NT2/D1 (cell line): ENCODE measurements around the gene FPGS.

Experiments used
- DNase-seq: peaks from one replicate; pipeline ENCODE4 v3.0.0-alpha.2; 2011; ENCODE audit warnings: low read depth, low spot score
- H3K27me3 ChIP-seq: 2 replicates; pipeline ENCODE4 v1.6.0; 2011; ENCODE audit warnings: mild to moderate bottlenecking; ENCODE audit not compliant: insufficient read length, insufficient read depth
- H3K36me3 ChIP-seq: 2 replicates; pipeline ENCODE4 v1.6.1; 2011; ENCODE audit warnings: mild to moderate bottlenecking, low read length, mixed read lengths; ENCODE audit not compliant: insufficient read depth, insufficient read length
- H3K4me1 ChIP-seq: 2 replicates; pipeline ENCODE4 v1.5.1; 2011; ENCODE audit not compliant: insufficient read depth, insufficient read length
- H3K4me3 ChIP-seq: 2 replicates; pipeline ENCODE4 v1.5.1; 2011; ENCODE audit warnings: low read depth; ENCODE audit not compliant: insufficient read length
- H3K9ac ChIP-seq: 2 replicates; pipeline ENCODE4 v1.6.0; 2011; ENCODE audit warnings: low read depth; ENCODE audit not compliant: insufficient read length
- H3K9me3 ChIP-seq: 2 replicates; pipeline ENCODE4 v1.5.1; 2011; ENCODE audit warnings: mild to moderate bottlenecking, low read length; ENCODE audit not compliant: insufficient read depth
- SUZ12 ChIP-seq: IDR thresholded peaks from 2 replicates; pipeline ENCODE4 v1.6.1; 2011; ENCODE audit not compliant: insufficient read length, insufficient read depth; ENCODE audit errors: extremely low read depth
- YY1 ChIP-seq: IDR thresholded peaks from 2 replicates; pipeline ENCODE4 v1.6.1; 2011; ENCODE audit not compliant: insufficient read length, insufficient read depth
- ZNF274 ChIP-seq: IDR thresholded peaks from 2 replicates; pipeline ENCODE4 v1.6.1; 2011; ENCODE audit warnings: mild to moderate bottlenecking, low read depth, low read length

The FPGS gene, protein sequence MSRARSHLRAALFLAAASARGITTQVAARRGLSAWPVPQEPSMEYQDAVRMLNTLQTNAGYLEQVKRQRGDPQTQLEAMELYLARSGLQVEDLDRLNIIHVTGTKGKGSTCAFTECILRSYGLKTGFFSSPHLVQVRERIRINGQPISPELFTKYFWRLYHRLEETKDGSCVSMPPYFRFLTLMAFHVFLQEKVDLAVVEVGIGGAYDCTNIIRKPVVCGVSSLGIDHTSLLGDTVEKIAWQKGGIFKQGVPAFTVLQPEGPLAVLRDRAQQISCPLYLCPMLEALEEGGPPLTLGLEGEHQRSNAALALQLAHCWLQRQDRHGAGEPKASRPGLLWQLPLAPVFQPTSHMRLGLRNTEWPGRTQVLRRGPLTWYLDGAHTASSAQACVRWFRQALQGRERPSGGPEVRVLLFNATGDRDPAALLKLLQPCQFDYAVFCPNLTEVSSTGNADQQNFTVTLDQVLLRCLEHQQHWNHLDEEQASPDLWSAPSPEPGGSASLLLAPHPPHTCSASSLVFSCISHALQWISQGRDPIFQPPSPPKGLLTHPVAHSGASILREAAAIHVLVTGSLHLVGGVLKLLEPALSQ

DNA sequence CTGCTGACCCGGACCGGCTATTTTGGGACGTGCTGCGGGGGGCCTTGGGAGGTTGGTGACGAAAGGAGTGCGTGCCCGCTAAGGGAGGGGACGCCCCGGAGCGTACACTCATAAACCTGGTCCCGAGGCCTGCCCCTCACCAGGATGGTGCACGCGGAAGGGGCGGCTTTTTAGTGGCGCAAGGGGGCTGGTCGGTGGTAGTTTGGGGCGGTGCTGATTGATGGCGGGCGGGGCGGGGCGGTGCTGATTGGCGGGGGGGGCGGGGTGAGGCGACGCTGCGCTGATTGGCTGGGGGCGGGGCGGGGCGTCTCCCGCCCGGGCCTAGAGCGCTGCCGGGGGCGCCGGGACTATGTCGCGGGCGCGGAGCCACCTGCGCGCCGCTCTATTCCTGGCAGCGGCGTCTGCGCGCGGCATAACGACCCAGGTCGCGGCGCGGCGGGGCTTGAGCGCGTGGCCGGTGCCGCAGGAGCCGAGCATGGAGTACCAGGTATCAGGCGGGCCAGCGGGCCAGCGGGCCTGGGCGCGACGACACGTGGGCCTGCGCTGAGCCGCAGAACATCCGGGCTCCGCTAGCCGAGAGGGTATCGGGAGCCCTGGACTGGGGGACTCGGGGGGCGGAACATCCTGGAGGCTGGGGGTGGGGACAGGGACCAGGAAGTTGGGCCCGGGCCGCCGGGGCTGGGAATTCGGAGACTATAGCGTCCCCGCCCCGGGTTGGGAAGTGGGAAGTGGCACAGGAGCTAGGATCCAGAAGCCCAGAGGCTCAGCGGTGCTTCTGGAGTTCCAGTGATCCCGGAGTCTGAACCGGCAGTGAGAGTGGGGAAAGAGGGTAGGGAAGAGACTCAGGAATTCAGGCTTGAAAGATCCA lies at the start of gene FPGS:
TSS of gene FPGS (plus strand) at position 307 of the 868 bp plus-strand sequence. CDS start at position 350, 43 bp downstream.
- H3K9ac ChIP-seq, result peak within 1 kb of the TSS; percentile 96
- TF ChIP-seq ZNF274 (no peak), YY1 (no peak), SUZ12 (no peak)
- no peaks in the 10 kb centered on the region for H3K9me3 ChIP-seq
- H3K4me1 ChIP-seq, result peaks cover 6% of the 10 kb centered on the region
- peaks cover 40% of the 10 kb centered on the region for H3K36me3 ChIP-seq
- peak within 1 kb of the TSS; percentile 96 for H3K4me3 ChIP-seq
- peak; percentile 81 for DNase-seq
- no peaks in the 10 kb centered on the region for H3K27me3 ChIP-seq

DNA sequence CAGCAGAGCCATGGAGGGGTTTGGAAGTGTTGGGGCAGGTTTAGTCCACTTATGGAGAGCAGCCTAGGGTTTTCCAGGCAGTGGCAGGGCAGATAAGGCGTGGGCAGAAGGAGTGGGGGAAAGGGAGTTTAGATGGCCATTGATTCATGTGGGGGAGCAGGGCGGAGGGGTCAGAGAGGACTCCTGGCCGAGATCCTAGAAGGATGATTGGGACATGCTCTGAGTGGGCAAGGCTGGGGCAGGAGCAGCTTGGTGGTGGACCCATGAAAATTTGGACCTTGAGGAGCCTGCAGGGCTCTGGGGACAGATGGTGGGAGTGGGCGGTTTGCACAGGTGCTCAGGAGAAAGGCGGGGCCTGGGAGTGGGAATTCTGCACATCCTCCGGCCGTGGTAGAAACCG lies 49.5 kb upstream of the FPGS start:
- no peak overlapping the region for H3K4me3 ChIP-seq
- TF ChIP-seq SUZ12, result no peak
- TF ChIP-seq YY1, result no peak

DNA sequence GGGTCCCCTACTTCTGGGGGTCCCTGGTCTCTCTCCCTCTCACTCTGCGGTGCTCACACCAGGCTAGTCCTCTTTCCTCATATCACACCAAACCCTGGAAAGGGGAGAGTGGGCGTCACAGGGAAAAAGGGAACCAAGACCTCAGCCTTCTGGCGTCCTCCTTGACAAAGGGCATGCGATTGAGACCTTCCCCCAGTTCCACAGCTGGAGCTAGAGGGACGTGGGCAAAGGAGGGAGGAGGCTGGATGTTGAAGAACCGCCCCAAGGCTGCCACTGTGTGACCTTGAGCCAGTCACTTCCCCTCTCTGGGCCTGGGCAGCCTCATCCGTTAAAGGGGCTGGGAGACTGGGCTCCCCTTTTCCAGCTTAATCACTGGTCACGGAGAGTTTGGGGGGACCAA lies 49.1 kb upstream of the FPGS start:
- no peak for DNase-seq
- H3K36me3 ChIP-seq, result peaks cover 23% of the 10 kb centered on the region
- peak overlapping the region; percentile 32 for H3K9ac ChIP-seq
- peaks cover 8% of the 10 kb centered on the region for H3K4me1 ChIP-seq
- TF ChIP-seq YY1 (no peak), ZNF274 (no peak), SUZ12 (no peak)
- H3K4me3 ChIP-seq, result no peak overlapping the region
- H3K27me3 ChIP-seq, result peaks cover 52% of the 10 kb centered on the region
- H3K9me3 ChIP-seq, result no peaks in the 10 kb centered on the region

More for the DNA sequence above, 49.5 kb upstream of the FPGS start:
- Histone ChIP-seq H3K9me3 (no peaks in the 10 kb centered on the region), H3K36me3 (peaks cover 27% of the 10 kb centered on the region), H3K4me1 (peaks cover 6% of the 10 kb centered on the region), H3K27me3 (peaks cover 52% of the 10 kb centered on the region), H3K9ac (no peak overlapping the region)
- no peak for DNase-seq

DNA sequence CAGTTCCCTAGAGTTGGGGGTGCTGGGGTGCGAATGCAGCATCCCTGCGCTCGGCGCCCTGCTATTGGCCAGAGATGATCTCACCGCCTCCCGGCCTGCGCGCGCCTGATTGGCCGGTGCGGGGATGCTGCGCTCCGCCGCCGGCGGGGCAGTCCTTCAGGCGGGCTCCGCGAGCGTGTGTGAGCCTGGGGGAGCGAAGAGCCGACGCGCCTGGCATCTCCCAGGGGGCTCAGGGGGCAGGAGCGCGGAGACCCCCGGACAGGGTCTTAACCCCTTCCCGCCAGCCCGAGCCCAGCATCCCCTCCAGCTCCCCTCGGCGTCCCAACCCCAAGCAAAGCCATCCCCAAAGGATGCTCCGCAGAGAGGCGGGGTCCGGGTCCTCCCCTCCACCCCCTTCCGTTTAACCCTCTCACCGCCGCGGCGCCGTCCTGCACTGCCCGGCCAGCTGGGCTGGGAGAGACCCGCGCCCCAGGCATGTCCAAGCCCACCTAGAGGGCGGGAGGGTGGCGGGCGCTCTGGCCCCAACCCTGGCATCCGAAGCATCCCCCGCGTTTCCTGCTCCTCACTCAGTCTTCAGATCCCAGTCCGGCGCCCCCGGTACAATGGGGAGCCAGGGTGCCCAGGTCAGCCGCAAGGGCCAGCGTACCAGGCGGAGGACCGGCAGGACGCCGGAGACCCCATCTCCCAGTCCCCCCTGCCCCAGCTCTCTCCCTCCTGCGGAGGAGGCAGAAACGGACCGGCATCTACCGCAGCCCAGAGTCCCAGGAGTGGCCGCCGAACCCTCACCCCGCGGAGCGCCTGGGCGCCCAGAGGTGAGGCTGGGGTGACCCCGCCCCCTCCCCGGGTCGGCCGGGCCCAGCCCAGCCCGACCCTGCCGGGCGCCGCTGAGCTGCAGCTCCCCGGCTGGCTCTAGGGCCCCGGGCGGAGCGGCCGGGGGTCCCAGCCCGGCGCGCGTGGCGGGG lies 48.3 kb upstream of the FPGS start:
- Histone ChIP-seq H3K9me3 (no peaks in the 10 kb centered on the region), H3K9ac (peak overlapping the region; percentile 64), H3K4me3 (peak overlapping the region; percentile 69), H3K27me3 (peaks cover 52% of the 10 kb centered on the region), H3K36me3 (peaks cover 15% of the 10 kb centered on the region), H3K4me1 (peaks cover 10% of the 10 kb centered on the region)
- no peak for TF ChIP-seq ZNF274
- TF ChIP-seq YY1, result no peak
- no peak for TF ChIP-seq SUZ12
- DNase-seq, result peak; percentile 52

DNA sequence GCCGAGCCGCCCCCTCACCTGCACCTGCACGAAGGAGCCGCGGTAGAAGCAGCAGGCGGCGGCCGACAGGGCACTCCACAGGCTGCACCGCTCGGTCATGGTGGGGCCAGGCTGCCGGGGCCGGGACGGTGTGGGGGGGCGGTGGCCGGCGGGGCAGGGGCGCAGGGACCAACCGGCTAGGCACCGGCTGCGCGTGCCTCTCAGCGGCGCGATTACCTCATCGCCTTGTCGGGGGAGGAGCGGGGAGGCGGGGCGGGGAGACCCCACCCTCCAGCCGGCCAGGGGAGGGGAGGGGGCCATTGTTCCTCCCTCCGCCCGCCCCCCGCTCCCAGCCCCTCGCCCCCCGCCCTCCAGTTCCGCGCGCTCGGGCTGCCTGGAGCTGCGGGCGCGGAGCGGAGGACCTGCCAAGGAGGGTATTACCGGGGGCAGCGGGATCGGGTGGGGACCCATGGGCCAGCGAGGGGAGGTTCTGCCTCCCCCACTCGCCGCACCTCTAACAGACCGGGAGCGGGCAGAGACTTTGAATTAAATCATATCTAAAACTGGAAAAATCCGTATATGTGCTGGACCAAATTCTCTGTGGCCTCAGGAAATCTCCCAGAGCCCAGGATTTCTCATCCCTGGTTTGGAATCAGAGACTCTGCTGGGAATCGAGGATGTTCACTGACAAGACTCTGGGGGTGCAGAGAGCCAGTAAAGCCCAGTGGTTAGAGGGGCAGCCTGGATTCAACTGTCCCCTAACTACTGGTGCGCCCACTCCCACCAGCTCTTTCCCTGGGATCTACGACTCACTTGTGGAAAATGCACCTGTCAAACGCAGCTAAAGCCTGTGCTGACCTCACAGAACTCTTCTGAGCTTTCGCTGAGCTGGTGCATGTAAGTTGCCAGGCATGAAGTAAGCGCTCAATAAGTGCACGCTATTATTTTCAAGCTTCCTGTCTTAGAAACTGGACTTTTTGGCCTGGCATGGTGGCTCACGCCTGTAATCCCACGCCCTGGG lies 47.3 kb upstream of the FPGS start:
- Histone ChIP-seq H3K9ac (peak overlapping the region; percentile 64), H3K36me3 (peaks cover 8% of the 10 kb centered on the region), H3K9me3 (no peaks in the 10 kb centered on the region), H3K27me3 (peaks cover 52% of the 10 kb centered on the region), H3K4me1 (peaks cover 10% of the 10 kb centered on the region), H3K4me3 (peak overlapping the region; percentile 69)
- no peak for TF ChIP-seq SUZ12
- TF ChIP-seq ZNF274, result no peak
- no peak for TF ChIP-seq YY1
- DNase-seq, result no peak
